Progenitor cell of endocrine pancreas (in vitro differentiated cells): ENCODE results near the gene ACBD6. TPM values are rescaled to one million over a fixed set of nuclear protein-coding genes. Genes with fewer than 3 reads are reported as not detected.
A peak's percentile ranks its signal among the peaks of the same experiment; 100 is the strongest.

ENCODE experiments used
- DNase-seq: peaks from one replicate; pipeline ENCODE4 v3.0.0; 2021; ENCODE audit warnings: low spot score; ENCODE audit not compliant: unreplicated experiment
- H3K27ac Mint-ChIP-seq: 2 replicates; pipeline ENCODE4 v1.8.0; 2021; ENCODE audit warnings: mild to moderate bottlenecking, moderate library complexity, mixed read lengths
- H3K27me3 Mint-ChIP-seq: 2 replicates; pipeline ENCODE4 v1.8.0; 2021; ENCODE audit warnings: mixed read lengths
- H3K36me3 Mint-ChIP-seq: 2 replicates; pipeline ENCODE4 v1.8.0; 2022; ENCODE audit warnings: mixed read lengths; ENCODE audit not compliant: insufficient read depth
- H3K4me1 Mint-ChIP-seq: 2 replicates; pipeline ENCODE4 v1.8.0; 2021; ENCODE audit warnings: low read depth, mixed read lengths
- H3K4me3 Mint-ChIP-seq: 2 replicates; pipeline ENCODE4 v1.8.0; 2021; ENCODE audit warnings: low read depth, mild to moderate bottlenecking, moderate library complexity, mixed read lengths
- H3K9me3 Mint-ChIP-seq: 2 replicates; pipeline ENCODE4 v1.8.0; 2021; ENCODE audit warnings: low read depth, mixed read lengths
- total RNA-seq: library from RNA; stranded (reverse); gene quantifications from 2 replicates; pipeline ENCODE4 v1.2.1, GENCODE V29; 2021
- TF ChIP-seq, protein P1 (sequence below): fragments of 200-600 bp; sonication (generic); IDR thresholded peaks from one replicate; pipeline ENCODE4 v1.5.0; 2021; ENCODE audit warnings: antibody characterized with exemption, mild to moderate bottlenecking; ENCODE audit not compliant: unreplicated experiment

The ACBD6 gene
- total RNA-seq, 1 donor from 2014 or later = 54.2 TPM

DNA sequence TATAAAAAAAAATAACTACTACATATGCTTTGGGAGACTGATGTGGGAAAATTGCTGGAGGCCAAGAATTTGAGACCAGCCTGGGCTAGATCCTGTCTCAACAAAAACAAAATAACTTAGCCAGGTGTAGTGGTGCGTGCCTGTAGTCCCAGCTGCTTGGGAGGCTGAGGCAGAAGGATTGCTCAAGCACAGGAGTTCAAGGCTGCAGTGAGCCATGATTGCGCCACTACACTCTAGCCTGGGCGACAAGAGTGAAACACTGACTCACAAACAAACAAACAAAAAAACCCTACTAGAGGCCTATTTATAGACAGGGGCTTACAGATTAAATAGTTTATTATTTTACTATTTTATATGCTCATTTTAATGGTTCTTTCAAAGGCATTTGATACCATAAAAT, 192.3 kb downstream of the ACBD6 start:
- H3K4me1 Mint-ChIP-seq = peaks cover 3% of the 10 kb centered on the region
- H3K9me3 Mint-ChIP-seq = peaks cover 7% of the 10 kb centered on the region
- H3K27me3 Mint-ChIP-seq = no peaks in the 10 kb centered on the region
- H3K27ac Mint-ChIP-seq = peak overlapping the region; percentile 2
- TF ChIP-seq, protein P1, sequence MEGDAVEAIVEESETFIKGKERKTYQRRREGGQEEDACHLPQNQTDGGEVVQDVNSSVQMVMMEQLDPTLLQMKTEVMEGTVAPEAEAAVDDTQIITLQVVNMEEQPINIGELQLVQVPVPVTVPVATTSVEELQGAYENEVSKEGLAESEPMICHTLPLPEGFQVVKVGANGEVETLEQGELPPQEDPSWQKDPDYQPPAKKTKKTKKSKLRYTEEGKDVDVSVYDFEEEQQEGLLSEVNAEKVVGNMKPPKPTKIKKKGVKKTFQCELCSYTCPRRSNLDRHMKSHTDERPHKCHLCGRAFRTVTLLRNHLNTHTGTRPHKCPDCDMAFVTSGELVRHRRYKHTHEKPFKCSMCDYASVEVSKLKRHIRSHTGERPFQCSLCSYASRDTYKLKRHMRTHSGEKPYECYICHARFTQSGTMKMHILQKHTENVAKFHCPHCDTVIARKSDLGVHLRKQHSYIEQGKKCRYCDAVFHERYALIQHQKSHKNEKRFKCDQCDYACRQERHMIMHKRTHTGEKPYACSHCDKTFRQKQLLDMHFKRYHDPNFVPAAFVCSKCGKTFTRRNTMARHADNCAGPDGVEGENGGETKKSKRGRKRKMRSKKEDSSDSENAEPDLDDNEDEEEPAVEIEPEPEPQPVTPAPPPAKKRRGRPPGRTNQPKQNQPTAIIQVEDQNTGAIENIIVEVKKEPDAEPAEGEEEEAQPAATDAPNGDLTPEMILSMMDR = no peak
- peaks cover 19% of the 10 kb centered on the region for H3K36me3 Mint-ChIP-seq
- no peak for DNase-seq
- H3K4me3 Mint-ChIP-seq = no peak overlapping the region

GRCh38 chr1:180309338-180309737, 193.0 kb downstream of the ACBD6 start:
- DNase-seq = no peak
- H3K27me3 Mint-ChIP-seq = no peaks in the 10 kb centered on the region
- H3K4me1 Mint-ChIP-seq = peaks cover 3% of the 10 kb centered on the region
- peaks cover 19% of the 10 kb centered on the region for H3K36me3 Mint-ChIP-seq
- peaks cover 7% of the 10 kb centered on the region for H3K9me3 Mint-ChIP-seq
- H3K4me3 Mint-ChIP-seq = no peak overlapping the region
- no peak overlapping the region for H3K27ac Mint-ChIP-seq
- TF ChIP-seq, protein P1 = no peak

- Mint-ChIP-seq H3K36me3 (peaks cover 7% of the 10 kb centered on the region), H3K4me3 (no peak overlapping the region), H3K27ac (no peak overlapping the region), H3K9me3 (peaks cover under 1% of the 10 kb centered on the region), H3K4me1 (peaks cover 3% of the 10 kb centered on the region), H3K27me3 (no peaks in the 10 kb centered on the region)
- no peak for DNase-seq
- TF ChIP-seq, protein P1 = no peak
Measured at GRCh38 chr1:180301135-180301742, 201.1 kb downstream of the ACBD6 start.

DNA sequence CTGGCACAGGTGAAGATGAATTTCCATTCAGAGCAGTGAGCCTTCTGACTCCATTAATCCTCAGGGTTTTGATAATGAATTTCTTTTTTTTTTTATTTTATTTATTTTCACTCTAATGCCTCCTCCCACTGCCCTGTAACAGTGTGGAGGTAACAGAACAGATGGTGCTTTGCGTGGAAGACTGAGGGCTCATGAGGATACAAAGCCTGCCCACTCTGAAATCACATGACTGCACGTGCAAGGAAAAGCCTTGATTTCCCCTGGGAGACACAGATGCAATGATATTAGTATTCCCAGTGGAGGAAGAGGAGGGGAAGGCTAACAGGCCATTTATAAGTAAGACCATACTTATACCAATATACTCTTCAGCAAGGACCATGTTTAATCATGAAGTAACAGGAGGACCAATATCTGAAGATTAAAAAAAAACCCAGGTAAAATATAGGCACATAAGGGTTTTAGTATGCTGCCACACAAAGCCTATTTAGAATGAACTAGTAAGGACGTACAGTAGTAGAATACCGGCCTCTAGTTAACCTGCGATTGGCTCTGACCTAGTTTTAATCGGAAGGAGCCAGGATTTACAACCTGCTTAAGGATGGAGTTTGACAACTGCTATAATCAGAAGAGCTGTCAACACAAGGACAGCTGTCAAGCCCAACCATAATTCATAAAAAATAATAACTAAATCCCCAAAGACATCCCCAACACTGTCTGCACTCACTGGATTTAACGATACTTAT, 202.7 kb downstream of the ACBD6 start:
- Mint-ChIP-seq H3K9me3 (no peaks in the 10 kb centered on the region), H3K27ac (no peak overlapping the region), H3K4me1 (peaks cover 3% of the 10 kb centered on the region), H3K27me3 (no peaks in the 10 kb centered on the region), H3K4me3 (no peak overlapping the region), H3K36me3 (peaks cover 4% of the 10 kb centered on the region)
- DNase-seq = no peak
- TF ChIP-seq, protein P1 = no peak

- TF ChIP-seq, protein P1 = no peak
- no peaks in the 10 kb centered on the region for H3K27me3 Mint-ChIP-seq
- H3K9me3 Mint-ChIP-seq = peaks cover 12% of the 10 kb centered on the region
- H3K27ac Mint-ChIP-seq = no peak overlapping the region
- H3K36me3 Mint-ChIP-seq = peaks cover 17% of the 10 kb centered on the region
- H3K4me1 Mint-ChIP-seq = peaks cover 3% of the 10 kb centered on the region
- DNase-seq = no peak
- no peak overlapping the region for H3K4me3 Mint-ChIP-seq
Measured at GRCh38 chr1:180295999-180296398, 206.4 kb downstream of the ACBD6 start.
